GM12801 (cell line): ENCODE measurements around the gene GLIS2.

Source experiments
- TF ChIP-seq, protein P1 (sequence below): IDR thresholded peaks from one replicate; pipeline ENCODE4 v1.5.1; 2011; ENCODE audit warnings: control low read depth; ENCODE audit not compliant: insufficient read length; ENCODE audit errors: extremely low read depth

The GLIS2 gene

DNA sequence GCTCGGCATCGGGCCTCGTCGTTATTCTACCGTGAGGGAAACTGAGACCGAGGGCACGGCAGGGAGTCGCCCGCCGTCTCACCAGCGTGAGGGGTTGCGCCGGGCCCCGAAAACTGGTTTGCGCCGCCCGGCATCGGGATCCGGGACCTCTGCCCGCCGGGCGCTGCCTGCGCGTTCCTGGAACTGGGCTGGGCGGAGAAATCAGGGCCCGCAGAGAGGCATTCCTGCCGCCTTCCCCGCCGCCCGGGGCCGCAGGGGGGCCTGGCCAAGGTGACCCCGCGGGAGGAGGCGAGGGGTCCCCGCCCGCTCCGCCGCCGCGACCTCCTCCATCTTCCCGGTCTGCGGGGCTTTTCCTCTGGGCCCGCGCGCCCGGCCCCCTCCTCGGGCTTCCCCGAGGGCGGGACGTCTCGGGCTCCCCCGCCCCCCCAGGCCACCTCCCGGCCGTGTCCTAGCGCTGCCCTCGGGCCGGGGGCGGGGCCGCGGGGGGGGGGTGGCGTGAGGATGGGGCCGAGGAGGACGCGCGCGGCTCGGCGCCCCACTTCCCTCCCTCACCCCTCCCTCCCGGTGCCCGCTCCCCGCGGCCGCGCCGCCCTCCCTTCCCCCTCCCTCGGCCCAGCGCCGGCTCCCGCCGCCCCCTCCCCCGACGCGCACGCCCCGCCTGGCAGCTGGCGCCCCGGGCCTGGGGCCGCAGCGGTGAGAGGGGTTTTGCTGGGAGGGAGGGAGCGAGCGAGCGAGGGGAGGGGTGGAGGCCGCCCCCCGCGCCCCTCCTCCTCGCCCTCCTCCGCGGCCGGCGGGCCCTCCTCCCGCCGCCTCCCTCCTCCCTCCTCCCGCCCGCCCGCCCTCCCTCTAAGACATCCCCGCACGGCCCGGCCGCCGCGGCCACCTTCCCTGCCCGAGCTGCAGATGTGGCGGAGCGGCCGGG, at the start of gene GLIS2:
Gene GLIS2, plus strand, starts transcription at position 882 of the 922 bp plus-strand sequence. CDS start 16,214 bp downstream, outside the sequence.
- TF ChIP-seq, protein P1, sequence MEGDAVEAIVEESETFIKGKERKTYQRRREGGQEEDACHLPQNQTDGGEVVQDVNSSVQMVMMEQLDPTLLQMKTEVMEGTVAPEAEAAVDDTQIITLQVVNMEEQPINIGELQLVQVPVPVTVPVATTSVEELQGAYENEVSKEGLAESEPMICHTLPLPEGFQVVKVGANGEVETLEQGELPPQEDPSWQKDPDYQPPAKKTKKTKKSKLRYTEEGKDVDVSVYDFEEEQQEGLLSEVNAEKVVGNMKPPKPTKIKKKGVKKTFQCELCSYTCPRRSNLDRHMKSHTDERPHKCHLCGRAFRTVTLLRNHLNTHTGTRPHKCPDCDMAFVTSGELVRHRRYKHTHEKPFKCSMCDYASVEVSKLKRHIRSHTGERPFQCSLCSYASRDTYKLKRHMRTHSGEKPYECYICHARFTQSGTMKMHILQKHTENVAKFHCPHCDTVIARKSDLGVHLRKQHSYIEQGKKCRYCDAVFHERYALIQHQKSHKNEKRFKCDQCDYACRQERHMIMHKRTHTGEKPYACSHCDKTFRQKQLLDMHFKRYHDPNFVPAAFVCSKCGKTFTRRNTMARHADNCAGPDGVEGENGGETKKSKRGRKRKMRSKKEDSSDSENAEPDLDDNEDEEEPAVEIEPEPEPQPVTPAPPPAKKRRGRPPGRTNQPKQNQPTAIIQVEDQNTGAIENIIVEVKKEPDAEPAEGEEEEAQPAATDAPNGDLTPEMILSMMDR, result no peak

DNA sequence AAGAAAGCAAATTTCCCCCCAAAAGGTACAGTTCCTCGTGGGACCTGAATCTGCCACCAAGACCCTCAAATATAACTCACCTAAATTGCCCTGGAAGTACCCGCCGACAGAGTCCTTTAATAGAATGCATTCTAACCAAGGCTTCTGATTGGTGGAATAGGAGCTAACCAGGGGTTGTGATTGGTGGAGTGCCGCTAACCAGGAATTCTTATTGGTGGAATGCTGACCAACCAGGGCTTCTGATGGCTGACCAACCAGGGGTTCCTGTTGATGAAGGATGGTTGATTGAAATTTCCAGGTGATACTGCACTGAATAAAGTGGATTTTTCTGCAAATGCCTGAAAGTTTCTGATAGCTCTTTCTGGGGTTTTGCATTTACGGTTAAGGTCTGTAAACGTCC, 49.5 kb upstream of the GLIS2 start:
- TF ChIP-seq, protein P1, result no peak

DNA sequence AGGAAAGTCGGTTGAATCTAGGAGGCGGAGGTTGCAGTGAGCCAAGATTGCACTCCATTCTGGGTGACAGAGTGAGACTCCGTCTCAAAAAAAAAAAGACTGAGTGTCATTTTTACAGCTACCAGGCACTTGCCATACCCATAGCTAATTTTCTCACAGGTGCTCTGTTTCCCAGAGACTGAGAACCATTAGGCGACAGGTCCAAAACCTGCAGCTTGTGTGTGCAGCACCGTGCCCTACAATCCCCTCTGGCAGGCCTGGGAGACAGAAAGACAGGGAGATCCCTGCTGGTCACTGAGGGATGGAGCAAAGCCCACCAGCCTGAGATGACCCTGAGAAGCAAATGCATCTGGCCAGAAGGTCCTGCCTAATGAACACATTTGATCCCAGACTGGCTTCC, 45.8 kb upstream of the GLIS2 start:
- TF ChIP-seq, protein P1, result no peak

DNA sequence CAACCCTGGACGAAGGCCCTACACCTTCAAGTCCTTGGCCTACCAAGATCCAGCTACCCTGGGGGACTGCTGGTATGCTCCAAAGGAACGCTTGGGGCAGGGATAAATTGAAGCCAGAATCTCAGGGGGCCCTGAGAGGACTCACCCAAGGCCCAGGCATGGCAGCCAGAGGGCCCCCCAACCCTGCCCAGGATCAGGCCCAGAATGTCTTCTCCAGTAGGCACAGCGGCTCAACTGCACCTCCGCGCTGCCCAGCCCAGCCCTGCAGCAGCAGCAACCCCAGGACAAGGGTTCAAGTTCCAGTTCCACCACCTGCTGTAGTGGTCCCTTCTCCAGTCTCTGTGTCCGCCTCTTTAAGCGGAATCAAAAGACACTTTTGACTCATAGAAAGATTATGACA, 45.3 kb upstream of the GLIS2 start:
- TF ChIP-seq, protein P1, result no peak

DNA sequence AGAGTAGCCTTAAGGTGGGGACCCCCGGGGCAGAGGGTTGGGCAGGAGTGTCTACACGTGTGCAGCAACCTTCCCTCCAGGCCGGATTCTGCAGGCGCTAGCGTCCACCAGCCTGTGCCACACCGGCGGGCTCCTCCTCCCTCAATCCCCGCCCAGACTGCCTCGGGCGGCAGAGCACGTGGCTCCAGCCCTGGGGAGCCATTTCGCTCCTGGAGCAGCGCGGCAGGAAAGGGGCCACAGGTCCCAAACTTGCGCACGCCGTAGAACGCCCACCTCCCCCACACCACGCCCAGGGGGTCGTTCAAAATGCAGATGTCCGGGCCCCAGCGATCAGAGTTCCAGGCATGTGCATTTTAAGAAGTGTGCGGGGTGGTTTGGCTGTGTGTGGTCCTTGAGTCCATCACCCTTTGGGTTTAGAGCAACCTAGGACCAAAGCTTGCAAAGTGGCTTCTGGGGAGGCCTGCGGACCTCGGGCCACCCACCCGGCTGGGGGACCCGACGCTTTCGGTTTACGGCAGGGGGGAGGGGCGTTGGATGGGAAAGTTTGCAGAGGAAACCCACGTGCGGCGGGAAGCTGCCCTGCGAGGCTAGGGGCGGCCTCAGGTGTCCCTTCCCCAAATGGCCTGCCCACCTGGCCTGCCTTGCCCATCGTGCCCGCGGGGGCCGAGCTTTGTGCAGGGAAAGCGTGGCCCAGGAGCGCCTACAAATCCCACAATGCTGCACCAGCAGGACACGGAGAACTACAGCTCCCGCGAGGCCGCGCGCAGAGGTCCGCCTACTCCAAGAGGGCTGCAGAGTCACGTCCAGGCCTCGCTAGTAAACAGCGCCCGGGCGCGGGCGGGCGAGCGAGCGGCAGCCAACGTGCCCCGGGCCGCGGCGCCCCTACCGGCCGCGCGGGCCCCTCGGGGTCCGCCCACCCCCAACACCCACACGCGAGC, 44.4 kb upstream of the GLIS2 start:
- TF ChIP-seq, protein P1, result no peak

DNA sequence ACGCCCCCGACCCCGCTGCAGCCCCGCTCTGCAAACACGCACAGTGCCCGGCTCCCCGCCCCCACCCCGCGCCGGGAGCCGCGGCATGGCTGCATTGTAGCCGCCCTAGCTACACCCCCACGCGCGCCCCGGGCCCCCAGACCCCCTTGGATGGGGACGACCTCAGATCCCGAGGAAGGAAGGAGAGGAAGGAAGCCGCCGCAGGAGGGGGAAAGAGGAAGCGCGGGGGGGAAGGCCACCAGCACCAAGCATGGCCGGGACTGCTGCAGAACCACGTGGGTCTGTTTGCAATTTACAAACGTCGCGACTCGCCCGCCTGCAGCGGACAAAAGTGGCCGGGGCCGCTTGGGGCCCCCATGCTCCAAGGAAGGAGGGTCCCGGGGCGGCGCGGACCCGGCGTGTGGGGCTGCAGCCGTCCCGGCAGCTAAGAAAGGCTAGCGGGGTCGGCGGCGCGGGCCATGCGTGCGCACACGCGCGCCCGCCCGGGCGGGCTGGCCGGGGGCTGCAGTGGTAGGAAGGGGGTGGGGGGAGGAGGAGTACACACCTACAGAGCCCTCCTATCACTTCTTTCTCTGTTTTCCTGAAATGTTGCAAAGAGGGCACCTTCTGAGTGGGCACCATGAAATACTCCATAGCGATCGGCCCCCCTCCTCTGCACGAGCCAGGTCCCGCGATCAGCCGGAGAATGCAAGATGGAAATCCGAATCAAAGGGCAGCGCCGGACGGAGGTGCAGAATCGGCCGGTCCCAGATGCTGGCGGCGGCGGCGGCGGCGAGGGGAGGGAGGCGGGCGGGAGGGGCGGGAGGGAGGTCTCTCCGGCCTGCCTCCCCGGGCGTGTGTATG, 43.5 kb upstream of the GLIS2 start:
- TF ChIP-seq, protein P1, result no peak

DNA sequence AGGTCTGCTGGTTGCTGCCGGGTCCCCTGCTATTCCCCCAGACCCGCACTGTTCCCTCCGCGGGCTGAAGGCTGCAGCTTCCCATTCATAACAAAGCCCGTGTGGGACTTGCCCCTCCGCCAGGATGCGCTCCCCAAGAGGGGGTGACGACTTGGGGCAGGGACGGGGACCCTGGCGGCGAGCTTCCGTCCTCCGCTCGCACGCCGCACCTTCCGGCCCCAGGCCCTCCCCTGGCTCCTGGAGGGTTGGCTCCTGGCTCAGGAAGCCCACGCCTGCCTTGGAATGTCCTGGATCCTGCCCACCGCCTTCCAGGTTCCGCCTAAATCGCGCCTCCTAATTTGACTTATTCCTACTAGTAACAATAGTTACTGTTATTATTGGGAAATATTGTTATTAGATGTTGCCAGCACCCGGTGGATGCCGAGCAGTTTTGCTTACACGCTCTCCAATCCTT, 42.0 kb upstream of the GLIS2 start:
- TF ChIP-seq, protein P1, result no peak
